ENCODE results near the gene CCDC150.

GRCh38 chr2:196725882-196726281 is 86.4 kb downstream of the CCDC150 start:
- TF ChIP-seq CTCF (IDR thresholded peaks at IDR 0.05 in 2 of 3, conservative IDR thresholded peaks at IDR 0.05 in 1 of 3; ENCODE audit: borderline replicate concordance in 1 of 3, insufficient read depth in 1 of 3, low read depth in 2 of 3, low read length in 2 of 3), result no peak
- TF ChIP-seq ZNF274 (IDR thresholded peaks at IDR 0.05; ENCODE audit: low read depth, low read length), result no peak
- no peak for TF ChIP-seq POLR2A (IDR thresholded peaks at IDR 0.05; ENCODE audit: borderline replicate concordance, extremely low read depth, insufficient read depth, insufficient read length)
- TF ChIP-seq MAX (IDR thresholded peaks at IDR 0.05), result no peak
- no peak for TF ChIP-seq EZH2 (IDR thresholded peaks at IDR 0.05)
